NCI-H524 (cell line): ENCODE results near the gene LCK.
A peak's percentile ranks its signal among the peaks of the same experiment; 100 is the strongest.
"Not testable (repeated sequence)": the region's sequence is repeated elsewhere in the genome, so short reads cannot be mapped to it uniquely, and the experiment has no call there.

Experiments used
- DNase-seq, 2 experiments: peaks; one replicate each; lab custom pipeline; 2025; lab: John Stamatoyannopoulos, UW

LCK gene

DNA sequence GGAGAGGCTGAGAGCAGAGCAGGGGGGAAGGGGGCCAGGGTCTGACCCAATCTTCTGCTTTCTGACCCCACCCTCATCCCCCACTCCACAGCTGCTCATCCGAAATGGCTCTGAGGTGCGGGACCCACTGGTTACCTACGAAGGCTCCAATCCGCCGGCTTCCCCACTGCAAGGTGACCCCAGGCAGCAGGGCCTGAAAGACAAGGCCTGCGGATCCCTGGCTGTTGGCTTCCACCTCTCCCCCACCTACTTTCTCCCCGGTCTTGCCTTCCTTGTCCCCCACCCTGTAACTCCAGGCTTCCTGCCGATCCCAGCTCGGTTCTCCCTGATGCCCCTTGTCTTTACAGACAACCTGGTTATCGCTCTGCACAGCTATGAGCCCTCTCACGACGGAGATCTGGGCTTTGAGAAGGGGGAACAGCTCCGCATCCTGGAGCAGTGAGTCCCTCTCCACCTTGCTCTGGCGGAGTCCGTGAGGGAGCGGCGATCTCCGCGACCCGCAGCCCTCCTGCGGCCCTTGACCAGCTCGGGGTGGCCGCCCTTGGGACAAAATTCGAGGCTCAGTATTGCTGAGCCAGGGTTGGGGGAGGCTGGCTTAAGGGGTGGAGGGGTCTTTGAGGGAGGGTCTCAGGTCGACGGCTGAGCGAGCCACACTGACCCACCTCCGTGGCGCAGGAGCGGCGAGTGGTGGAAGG, 23.7 kb downstream of the LCK start:
- no peak for DNase-seq

GRCh38 chr1:32275424-32275823, 24.4 kb downstream of the LCK start:
- DNase-seq = peak in 1 of 2 experiments; percentile 36

DNA sequence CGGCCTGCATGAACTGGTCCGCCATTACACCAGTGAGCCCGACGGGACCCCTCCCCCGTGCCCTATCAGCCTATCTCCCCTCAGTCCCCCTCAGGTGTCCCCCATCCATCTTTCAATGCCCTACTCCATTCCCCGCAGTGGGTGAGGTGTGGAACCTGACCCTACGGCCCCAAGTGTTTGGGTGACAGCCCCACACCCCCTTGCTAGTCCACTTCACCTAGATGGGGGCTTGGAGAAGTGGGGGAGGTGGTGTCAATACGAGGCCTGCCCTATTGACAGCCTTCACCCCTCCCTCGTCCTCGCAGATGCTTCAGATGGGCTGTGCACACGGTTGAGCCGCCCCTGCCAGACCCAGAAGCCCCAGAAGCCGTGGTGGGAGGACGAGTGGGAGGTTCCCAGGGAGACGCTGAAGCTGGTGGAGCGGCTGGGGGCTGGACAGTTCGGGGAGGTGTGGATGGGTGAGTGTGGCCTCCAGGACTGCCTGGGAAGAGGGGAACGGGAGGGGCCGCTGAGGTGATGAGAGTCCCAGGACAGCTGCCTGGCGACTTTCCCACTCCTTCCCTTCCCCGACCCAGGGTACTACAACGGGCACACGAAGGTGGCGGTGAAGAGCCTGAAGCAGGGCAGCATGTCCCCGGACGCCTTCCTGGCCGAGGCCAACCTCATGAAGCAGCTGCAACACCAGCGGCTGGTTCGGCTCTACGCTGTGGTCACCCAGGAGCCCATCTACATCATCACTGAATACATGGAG, 25.1 kb downstream of the LCK start:
- no peak for DNase-seq

GRCh38 chr1:32284777-32285176, 33.7 kb downstream of the LCK start:
- DNase-seq = not testable (repeated sequence)

DNA sequence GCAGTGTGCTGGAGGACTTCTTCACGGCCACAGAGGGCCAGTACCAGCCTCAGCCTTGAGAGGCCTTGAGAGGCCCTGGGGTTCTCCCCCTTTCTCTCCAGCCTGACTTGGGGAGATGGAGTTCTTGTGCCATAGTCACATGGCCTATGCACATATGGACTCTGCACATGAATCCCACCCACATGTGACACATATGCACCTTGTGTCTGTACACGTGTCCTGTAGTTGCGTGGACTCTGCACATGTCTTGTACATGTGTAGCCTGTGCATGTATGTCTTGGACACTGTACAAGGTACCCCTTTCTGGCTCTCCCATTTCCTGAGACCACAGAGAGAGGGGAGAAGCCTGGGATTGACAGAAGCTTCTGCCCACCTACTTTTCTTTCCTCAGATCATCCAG, 34.6 kb downstream of the LCK start:
- DNase-seq = no peak

GRCh38 chr1:32286763-32287162, 35.7 kb downstream of the LCK start:
- no peak for DNase-seq

DNA sequence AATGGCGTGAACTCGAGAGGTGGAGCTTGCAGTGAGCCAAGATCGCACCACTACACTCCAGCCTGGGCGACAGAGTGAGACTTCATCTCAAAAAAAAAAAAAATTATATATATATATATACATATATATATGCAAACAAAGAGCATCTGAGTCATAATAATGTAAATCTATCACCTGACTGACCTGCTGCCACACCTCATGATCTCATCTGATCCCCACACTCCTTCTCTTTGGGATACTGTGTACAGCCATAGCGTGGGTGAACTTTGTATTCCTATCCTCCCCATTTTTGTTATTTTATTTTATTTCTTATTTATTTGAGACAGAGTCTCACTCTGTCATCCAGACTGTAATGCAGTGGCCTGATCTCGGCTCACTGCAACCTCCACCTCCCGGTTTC, 38.2 kb downstream of the LCK start:
- no peak for DNase-seq

- no peak for DNase-seq
Measured at GRCh38 chr1:32291145-32291707, 40.2 kb downstream of the LCK start.

DNA sequence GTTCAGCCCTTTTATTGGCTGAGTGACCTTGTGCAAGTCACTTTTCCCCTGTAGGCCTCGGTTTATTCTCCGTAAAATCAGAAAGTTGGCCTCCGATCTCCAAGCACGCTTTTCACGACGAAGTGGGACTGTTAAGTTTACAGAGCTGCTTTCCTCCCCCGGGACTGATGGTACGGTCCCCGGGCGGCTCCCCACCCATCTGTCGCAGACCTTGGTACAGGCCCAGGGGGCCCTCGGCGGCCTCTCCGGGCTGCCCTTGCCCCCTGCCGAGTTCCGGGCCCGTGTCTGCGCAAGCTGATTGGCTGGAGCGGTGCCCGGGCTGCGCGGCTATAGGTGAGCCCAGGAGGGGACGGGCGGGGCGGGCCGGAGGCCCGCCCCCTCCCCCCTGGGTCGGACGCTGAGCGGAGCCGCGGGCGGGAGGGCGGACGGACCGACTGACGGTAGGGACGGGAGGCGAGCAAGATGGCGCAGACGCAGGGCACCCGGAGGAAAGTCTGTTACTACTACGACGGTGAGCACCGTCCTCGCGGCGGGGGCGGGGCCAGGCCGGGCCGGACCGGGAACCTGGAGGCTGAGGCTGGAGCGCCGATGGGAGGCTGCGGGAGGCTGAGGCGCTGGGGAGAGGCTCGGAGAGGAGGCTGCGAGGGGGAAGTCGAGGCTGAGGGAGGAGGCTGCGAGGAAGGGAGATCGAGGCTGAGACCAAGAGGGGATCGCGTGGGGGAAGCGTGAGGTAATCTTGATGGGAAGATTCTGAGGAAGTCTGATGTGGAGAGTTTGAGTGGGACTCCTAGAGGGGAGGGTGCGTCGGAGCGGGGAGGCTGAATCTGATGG, 40.9 kb downstream of the LCK start, which contains the start of gene HDAC1:
HDAC1 (plus strand) TSS at position 376 of the 831 bp plus-strand sequence; CDS start at position 463, 87 bp downstream.
- peak; percentile 85 to 95 for DNase-seq

GRCh38 chr1:32298211-32298610, 47.1 kb downstream of the LCK start:
- DNase-seq = not testable (repeated sequence)

- DNase-seq = no peak
Measured at GRCh38 chr1:32299327-32299726, 48.3 kb downstream of the LCK start.

DNA sequence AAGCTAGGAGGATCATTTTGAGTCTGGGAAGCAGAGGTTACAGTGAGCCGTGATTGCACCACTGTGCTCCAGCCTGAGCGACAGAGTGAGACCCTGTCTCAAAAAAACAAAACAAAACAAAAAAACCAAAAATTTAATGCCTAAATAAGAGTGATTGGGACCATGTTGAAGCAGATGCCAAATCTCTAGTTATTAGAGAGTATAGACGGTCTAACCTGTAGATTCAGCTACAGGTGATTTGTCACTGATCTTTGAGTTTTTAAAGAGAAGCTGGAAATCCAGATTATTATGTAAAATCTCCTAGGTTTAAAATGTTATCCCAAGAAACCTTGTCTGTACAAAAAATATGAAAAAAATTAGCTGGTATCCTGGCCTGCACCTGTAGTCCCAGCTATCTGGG, 52.3 kb downstream of the LCK start:
- no peak for DNase-seq

DNA sequence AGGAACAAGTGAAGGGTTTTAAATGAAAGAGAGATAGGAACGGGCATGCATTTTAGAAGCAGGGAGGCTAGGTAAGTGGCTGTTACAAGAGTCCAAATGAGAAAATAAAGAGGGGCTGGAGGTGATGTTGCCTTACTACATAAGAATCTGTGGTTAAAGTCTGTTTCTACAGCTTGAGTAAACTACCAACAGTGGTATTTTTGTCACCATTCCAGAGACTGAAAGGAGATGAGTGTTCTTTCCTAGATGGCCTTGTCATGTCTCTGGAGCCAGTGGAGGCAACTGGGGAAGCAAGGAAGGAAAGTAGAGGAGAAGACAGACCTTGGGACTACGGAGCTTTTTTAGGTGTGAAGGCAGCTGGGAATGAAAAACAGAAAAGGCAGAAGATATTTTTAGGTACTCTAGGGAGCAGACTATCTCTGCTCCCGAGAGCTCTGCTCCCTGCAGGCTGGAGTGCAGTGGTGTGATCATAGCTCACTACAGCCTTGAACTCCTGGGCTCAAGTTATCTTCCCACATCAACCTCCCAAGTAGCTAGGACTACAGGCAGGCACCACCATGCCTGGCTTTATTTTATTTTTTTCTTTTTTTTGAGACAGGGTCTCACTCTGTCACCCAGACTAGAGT, 53.0 kb downstream of the LCK start:
- DNase-seq = no peak

DNA sequence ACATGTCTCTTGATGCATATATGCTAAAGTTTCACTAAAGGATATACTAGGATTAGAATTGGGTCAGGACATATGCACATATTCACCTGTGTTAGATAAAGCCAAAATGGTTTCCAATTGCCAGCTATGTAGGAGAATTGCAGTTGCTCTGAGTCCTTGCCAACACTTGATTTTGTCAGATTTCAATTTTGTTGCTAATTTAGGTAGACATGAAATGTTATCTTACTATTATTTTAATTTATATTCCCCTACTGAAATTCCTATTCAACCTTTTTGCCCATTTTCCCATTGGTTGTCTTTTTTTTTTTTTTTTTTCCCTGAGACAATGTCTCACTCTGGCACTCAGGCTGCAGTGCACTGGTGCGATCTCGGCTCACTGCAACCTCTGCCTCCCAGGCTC, 54.2 kb downstream of the LCK start:
- DNase-seq = no peak

DNA sequence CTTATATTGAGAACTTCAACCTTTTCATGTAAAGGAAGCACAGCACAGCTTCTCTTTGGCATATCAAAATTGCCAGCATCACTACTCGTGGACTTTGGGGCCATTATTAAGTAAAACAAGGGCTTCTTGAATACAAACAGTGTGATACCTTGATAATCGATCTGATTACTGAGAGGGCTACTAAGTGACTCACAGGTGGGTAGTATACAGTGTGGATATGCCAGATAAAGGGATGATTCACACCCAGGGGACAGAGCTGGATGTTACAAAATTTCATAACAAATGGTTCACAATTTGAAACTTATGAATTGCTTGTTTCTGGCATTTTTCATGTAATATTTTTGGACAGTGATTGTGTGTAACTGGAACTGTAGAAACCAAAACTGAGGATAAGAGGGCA, 56.3 kb downstream of the LCK start:
- DNase-seq = no peak

- no peak for DNase-seq
Measured at GRCh38 chr1:32309960-32310359, 58.9 kb downstream of the LCK start.

- peak in 1 of 2 experiments; percentile 25 for DNase-seq
Measured at GRCh38 chr1:32311709-32312393, 60.8 kb downstream of the LCK start.

DNA sequence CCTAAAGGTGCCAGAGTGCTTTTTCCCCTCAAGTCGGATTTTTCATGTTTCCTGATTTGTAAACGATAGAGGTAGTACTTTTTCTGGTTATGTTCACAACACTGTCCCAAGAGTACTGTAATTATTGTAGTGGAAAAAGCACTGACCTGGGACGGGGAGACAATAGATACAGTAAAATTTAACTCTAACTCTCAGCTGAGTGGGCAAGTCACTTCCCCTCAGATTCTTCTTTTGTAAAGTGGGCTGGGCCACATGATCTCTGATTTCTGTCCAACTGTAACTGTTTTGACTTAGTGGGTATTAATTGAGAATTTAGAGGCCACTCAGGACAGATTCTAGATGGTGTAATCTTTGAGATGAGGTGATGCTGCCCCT, 65.8 kb downstream of the LCK start:
- DNase-seq = no peak

DNA sequence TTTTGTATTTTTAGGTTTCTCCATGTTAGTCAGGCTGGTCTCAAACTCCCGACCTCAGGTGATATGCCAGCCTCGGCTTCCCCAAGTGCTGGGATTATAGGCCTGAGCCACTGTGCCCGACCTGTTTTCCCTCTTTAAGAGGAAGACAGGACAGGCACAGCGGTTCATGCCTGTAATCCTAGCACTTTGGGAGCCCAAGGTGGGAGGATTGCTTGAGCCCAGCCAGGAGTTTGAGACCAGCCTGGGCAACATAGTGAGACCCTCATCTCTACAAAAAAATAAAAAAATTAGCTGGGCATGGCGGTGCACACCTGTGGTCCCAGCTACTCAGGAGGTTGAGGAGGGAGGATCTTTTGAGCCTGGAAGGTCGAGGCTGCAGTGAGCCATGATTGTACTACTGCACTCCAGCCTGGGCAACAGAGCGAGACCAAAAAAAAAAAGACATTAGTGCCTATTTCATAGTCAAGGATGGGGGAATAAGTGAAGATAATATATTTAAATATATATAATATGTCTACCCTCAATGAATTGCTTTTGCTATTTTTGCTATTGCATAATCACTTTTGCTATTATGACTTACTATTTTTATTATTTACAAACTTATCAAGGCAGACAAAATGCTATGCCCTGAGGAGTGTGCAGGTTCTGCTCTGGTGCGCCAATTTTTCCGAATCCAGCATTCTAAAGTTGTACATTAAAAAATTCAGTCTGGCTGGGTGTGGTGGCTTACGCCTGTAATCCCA, 67.2 kb downstream of the LCK start:
- DNase-seq = no peak

- DNase-seq = no peak
Measured at GRCh38 chr1:32321712-32322291, 70.7 kb downstream of the LCK start.
